Erythroblast (primary cell): ENCODE results near the gene PTPRC.

ENCODE experiments used
- GATA1 ChIP-seq: IDR thresholded peaks from 2 replicates; pipeline ENCODE4 v1.6.1; 2011; ENCODE audit warnings: low read depth, mild to moderate bottlenecking, control low read depth, low read length, moderate library complexity
- POLR2A ChIP-seq: IDR thresholded peaks from 2 replicates; pipeline ENCODE4 v1.6.1; 2011; ENCODE audit warnings: mild to moderate bottlenecking, low read length

DNA sequence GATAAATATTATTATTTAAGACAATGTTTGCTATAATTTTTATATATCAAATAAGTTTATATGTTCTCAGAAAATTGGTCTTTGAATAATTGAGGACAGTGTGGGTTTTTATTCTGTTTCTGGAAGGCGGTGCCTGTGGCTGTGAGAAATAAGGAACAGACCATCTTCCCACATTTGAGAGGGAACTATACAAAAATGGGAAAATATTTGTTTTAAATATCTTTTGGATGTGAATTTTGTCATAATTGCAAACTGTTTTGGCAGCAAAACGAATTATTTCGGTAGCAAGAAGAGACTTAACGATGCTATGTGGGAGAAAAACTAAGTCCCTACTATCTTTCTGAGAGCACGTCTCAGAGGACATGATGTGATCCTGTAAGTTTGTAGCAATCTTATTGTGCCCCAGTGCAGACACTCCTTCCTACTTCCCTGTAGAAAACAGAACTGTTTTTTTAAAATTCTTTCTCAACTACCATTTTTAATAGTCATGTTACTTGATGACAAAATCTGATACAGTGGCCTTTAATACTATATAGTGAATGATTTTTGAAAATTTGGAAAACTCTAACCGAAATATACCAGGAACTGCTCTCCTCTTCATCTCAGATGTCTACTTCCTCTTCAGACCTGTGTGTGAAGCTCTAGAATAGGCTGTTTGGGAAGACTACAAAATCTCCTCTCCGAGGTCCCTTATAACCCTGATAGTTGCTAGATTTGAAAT is 25.4 kb downstream of the PTPRC start:
- TF ChIP-seq POLR2A (peak; percentile 59), GATA1 (no peak)
